Fibroblast of lung (primary cell): Measurements from ENCODE around the gene CFAP20. TPM values are rescaled to one million over a fixed set of nuclear protein-coding genes. Genes with fewer than 3 reads are reported as not detected.

Experiments used
- DNase-seq, 2 donors: peaks; one replicate each; pipeline versions ENCODE4 v3.0.0 to v3.0.0-alpha.2; 2010; ENCODE audit warnings: low read depth in 2 of 2
- H2AFZ ChIP-seq: 2 replicates; pipeline ENCODE4 v1.5.1; 2012; ENCODE audit warnings: low read length, control low read depth, inconsistent platforms
- H3K27ac ChIP-seq: 2 replicates; pipeline ENCODE4 v1.5.1; 2011; ENCODE audit warnings: low read length, control low read depth; ENCODE audit not compliant: insufficient read depth
- H3K27me3 ChIP-seq: 2 replicates; pipeline ENCODE4 v1.5.1; 2011; ENCODE audit warnings: mild to moderate bottlenecking, low read length; ENCODE audit not compliant: control insufficient read depth, insufficient read depth
- H3K36me3 ChIP-seq: 2 replicates; pipeline ENCODE4 v1.5.1; 2011; ENCODE audit warnings: low read length; ENCODE audit not compliant: control insufficient read depth, insufficient read depth
- H3K4me1 ChIP-seq: 2 replicates; pipeline ENCODE4 v1.5.1; 2011; ENCODE audit warnings: low read length; ENCODE audit not compliant: control insufficient read depth, insufficient read depth; ENCODE audit errors: extremely low read depth
- H3K4me2 ChIP-seq: 2 replicates; pipeline ENCODE4 v1.5.1; 2011; ENCODE audit warnings: low read length, control low read depth; ENCODE audit not compliant: insufficient read depth; ENCODE audit errors: extremely low read depth
- H3K4me3 ChIP-seq, 4 experiments: fragments of 200-600 bp in 1 of 4; sonication (generic) in 1 of 4; replicated peaks in 1 of 4; 2 replicates each; pipeline ENCODE4 v1.5.1; 2011 to 2016; ENCODE audit warnings: low read length in 4 of 4, low read depth in 3 of 4, mild to moderate bottlenecking in 3 of 4, control low read depth in 2 of 4, inconsistent platforms in 1 of 4, mixed read lengths in 1 of 4; ENCODE audit not compliant: insufficient read depth in 1 of 4; ENCODE audit errors: control extremely low read depth in 1 of 4
- H3K79me2 ChIP-seq: 2 replicates; pipeline ENCODE4 v1.5.1; 2012; ENCODE audit warnings: mild to moderate bottlenecking, low read length, inconsistent platforms; ENCODE audit not compliant: control insufficient read depth, insufficient read depth
- H3K9ac ChIP-seq: 2 replicates; pipeline ENCODE4 v1.5.1; 2011; ENCODE audit warnings: mild to moderate bottlenecking, low read length, control low read depth; ENCODE audit not compliant: insufficient read depth
- H3K9me3 ChIP-seq: 2 replicates; pipeline ENCODE4 v1.5.1; 2012; ENCODE audit warnings: low read depth, low read length; ENCODE audit not compliant: control insufficient read depth, insufficient read depth
- H4K20me1 ChIP-seq: 2 replicates; pipeline ENCODE4 v1.5.1; 2011; ENCODE audit warnings: low read length; ENCODE audit not compliant: control insufficient read depth, insufficient read depth; ENCODE audit errors: extremely low read depth
- EZH2 ChIP-seq: IDR thresholded peaks from 2 replicates; pipeline ENCODE4 v1.5.1; 2012; ENCODE audit warnings: low read length, control low read depth, mild to moderate bottlenecking; ENCODE audit errors: missing control alignments
- polyA plus RNA-seq, 2 donors: library from polyadenylated mRNA; depleted of rRNA in 1 of 2; stranded (reverse) in 1 of 2; unstranded in 1 of 2; fragments of >200 nt; gene quantifications; 2 replicates each; pipeline ENCODE4 v1.2.1, GENCODE V29; 2011 to 2012; ENCODE audit warnings: missing spikeins in 1 of 2
- total RNA-seq: library from RNA; depleted of rRNA; stranded (reverse); fragments of >200 nt; gene quantifications from 2 replicates; pipeline ENCODE4 v1.2.1, GENCODE V29; 2014
- TF ChIP-seq, protein P1 (sequence below), 2 donors: IDR thresholded peaks in 1 of 2; conservative IDR thresholded peaks in 1 of 2; 1 replicate in 1 of 2; 2 replicates in 1 of 2; pipeline ENCODE4 v1.5.1; 2011 to 2012; ENCODE audit warnings: low read length in 2 of 2, control low read depth in 1 of 2, inconsistent platforms in 1 of 2, low read depth in 1 of 2, mild to moderate bottlenecking in 1 of 2

The CFAP20 gene
- total and polyA plus RNA-seq, 2 donors (not counting 1 experiment from before 2014, with no cell fraction given) = 29.2 to 30.2 TPM

GRCh38 chr16:58099956-58100300 lies 29.3 kb downstream of the CFAP20 start:
- H4K20me1 ChIP-seq = no peaks in the 10 kb centered on the region
- no peaks in the 10 kb centered on the region for H3K9me3 ChIP-seq
- no peak for TF ChIP-seq EZH2
- TF ChIP-seq, protein P1, sequence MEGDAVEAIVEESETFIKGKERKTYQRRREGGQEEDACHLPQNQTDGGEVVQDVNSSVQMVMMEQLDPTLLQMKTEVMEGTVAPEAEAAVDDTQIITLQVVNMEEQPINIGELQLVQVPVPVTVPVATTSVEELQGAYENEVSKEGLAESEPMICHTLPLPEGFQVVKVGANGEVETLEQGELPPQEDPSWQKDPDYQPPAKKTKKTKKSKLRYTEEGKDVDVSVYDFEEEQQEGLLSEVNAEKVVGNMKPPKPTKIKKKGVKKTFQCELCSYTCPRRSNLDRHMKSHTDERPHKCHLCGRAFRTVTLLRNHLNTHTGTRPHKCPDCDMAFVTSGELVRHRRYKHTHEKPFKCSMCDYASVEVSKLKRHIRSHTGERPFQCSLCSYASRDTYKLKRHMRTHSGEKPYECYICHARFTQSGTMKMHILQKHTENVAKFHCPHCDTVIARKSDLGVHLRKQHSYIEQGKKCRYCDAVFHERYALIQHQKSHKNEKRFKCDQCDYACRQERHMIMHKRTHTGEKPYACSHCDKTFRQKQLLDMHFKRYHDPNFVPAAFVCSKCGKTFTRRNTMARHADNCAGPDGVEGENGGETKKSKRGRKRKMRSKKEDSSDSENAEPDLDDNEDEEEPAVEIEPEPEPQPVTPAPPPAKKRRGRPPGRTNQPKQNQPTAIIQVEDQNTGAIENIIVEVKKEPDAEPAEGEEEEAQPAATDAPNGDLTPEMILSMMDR (conservative IDR thresholded peaks at IDR 0.05 in 1 of 2, IDR thresholded peaks at IDR 0.05 in 1 of 2; ENCODE audit: low read depth in 1 of 2, low read length in 2 of 2) = no peak
- no peaks in the 10 kb centered on the region for H3K79me2 ChIP-seq
- no peak overlapping the region for H3K9ac ChIP-seq
- no peak overlapping the region for H3K27ac ChIP-seq
- no peak for DNase-seq
- H2AFZ ChIP-seq = no peak overlapping the region
- H3K36me3 ChIP-seq = no peaks in the 10 kb centered on the region
- H3K4me1 ChIP-seq = no peaks in the 10 kb centered on the region
- no peak overlapping the region for H3K4me3 ChIP-seq
- H3K4me2 ChIP-seq = no peak overlapping the region
- no peaks in the 10 kb centered on the region for H3K27me3 ChIP-seq

DNA sequence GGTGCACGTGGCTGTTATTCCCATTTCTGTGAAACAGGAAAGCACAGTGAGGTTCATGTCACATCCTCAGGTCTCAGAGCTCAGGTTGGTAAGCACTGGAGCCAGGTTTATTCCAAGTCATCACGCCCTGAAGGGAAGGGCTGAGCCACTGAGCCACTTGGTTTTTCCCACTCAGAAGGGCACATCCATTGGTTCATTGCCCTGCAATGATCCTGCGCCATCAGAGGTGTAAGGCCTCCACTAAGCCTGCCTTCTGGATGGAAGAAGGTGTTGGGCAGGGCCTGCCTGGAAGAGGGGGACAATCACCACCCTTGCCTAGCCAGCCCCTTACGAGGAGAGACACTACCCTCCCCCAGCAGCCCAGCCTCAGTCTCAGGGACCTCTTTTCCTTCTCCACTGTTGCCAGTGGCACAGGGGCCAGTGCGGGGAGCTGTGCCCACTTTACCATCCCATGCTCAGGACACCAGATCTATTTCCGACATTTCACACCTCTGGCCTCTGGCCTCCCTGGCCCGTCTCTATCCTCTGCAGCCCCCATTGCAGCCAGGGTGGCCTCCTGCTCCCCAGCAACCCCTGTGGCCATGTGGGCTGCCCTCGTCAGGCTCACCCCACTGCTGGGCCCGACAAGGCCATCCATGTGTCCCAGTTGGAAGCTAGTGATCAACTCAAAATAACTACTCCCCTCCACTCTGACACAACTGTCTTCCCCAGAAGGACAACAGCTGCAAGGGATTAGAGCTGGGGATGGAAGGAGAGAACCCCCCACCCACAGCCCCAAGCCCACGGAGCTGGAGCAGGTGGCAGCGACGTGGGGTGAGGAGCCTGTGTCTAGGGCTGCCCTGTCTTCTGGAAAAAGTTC lies 29.9 kb downstream of the CFAP20 start:
- no peak for TF ChIP-seq EZH2
- TF ChIP-seq, protein P1 (conservative IDR thresholded peaks at IDR 0.05 in 1 of 2, IDR thresholded peaks at IDR 0.05 in 1 of 2; ENCODE audit: low read depth in 1 of 2, low read length in 2 of 2) = no peak
- Histone ChIP-seq H3K36me3 (no peaks in the 10 kb centered on the region), H3K9ac (no peak overlapping the region)

GRCh38 chr16:58098207-58099096 lies 30.7 kb downstream of the CFAP20 start:
- peak in 1 of 2 donors; percentile 34 for DNase-seq
- H3K27ac ChIP-seq = no peak overlapping the region
- no peaks in the 10 kb centered on the region for H3K79me2 ChIP-seq

More for the DNA sequence above, 29.9 kb downstream of the CFAP20 start:
- H3K27ac ChIP-seq = no peak overlapping the region
- no peak for DNase-seq
- no peaks in the 10 kb centered on the region for H3K27me3 ChIP-seq
- H3K4me2 ChIP-seq = no peak overlapping the region
- no peaks in the 10 kb centered on the region for H4K20me1 ChIP-seq
- no peaks in the 10 kb centered on the region for H3K79me2 ChIP-seq
- H3K4me1 ChIP-seq = no peaks in the 10 kb centered on the region
- H3K4me3 ChIP-seq = no peak overlapping the region
- no peak overlapping the region for H2AFZ ChIP-seq
- H3K9me3 ChIP-seq = no peaks in the 10 kb centered on the region

More at GRCh38 chr16:58098207-58099096, 30.7 kb downstream of the CFAP20 start:
- H3K9ac ChIP-seq = no peak overlapping the region
- TF ChIP-seq, protein P1 (conservative IDR thresholded peaks at IDR 0.05 in 1 of 2, IDR thresholded peaks at IDR 0.05 in 1 of 2; ENCODE audit: low read depth in 1 of 2, low read length in 2 of 2) = no peak
- no peak for TF ChIP-seq EZH2
- no peaks in the 10 kb centered on the region for H3K36me3 ChIP-seq
- no peak overlapping the region for H3K4me3 ChIP-seq
- H4K20me1 ChIP-seq = no peaks in the 10 kb centered on the region
- no peak overlapping the region for H3K4me2 ChIP-seq
- H2AFZ ChIP-seq = no peak overlapping the region
- no peaks in the 10 kb centered on the region for H3K4me1 ChIP-seq
- H3K9me3 ChIP-seq = no peaks in the 10 kb centered on the region
- H3K27me3 ChIP-seq = no peaks in the 10 kb centered on the region
